DOHH2 (cell line): Measurements from ENCODE around the gene KCNMA1.

Source experiments
- H3F3A ChIP-seq: fragments of 200-600 bp; sonication (generic), shearing (Covaris generic); 2 replicates; pipeline ENCODE4 v1.6.0; 2016; ENCODE audit warnings: antibody characterized with exemption, mild to moderate bottlenecking; ENCODE audit not compliant: control insufficient read depth, insufficient read depth
- H3K27ac ChIP-seq: fragments of 200-600 bp; sonication (generic); 2 replicates; pipeline ENCODE4 v1.5.1; 2014; ENCODE audit warnings: low read depth, mild to moderate bottlenecking, low read length, moderate library complexity
- H3K27me3 ChIP-seq: fragments of 200-600 bp; sonication (generic); 2 replicates; pipeline ENCODE4 v1.6.1; 2014; ENCODE audit warnings: mild to moderate bottlenecking, low read length, mixed read lengths; ENCODE audit not compliant: control insufficient read depth
- H3K36me3 ChIP-seq: fragments of 200-600 bp; sonication (generic); 2 replicates; pipeline ENCODE4 v1.6.1; 2014; ENCODE audit warnings: mild to moderate bottlenecking, low read length, moderate library complexity, mixed read lengths; ENCODE audit not compliant: control insufficient read depth
- H3K4me1 ChIP-seq: fragments of 200-600 bp; sonication (generic); 2 replicates; pipeline ENCODE4 v1.6.1; 2014; ENCODE audit warnings: mild to moderate bottlenecking, low read length, mixed read lengths; ENCODE audit not compliant: control insufficient read depth
- H3K4me2 ChIP-seq: fragments of 200-600 bp; sonication (generic); 2 replicates; pipeline ENCODE4 v1.6.0; 2014; ENCODE audit warnings: mild to moderate bottlenecking, low read length, moderate library complexity
- H3K4me3 ChIP-seq: fragments of 200-600 bp; sonication (generic); 2 replicates; pipeline ENCODE4 v1.5.1; 2014; ENCODE audit warnings: mild to moderate bottlenecking, low read length, mixed read lengths
- H3K79me2 ChIP-seq: fragments of 200-600 bp; sonication (generic); 2 replicates; pipeline ENCODE4 v1.6.1; 2014; ENCODE audit warnings: mild to moderate bottlenecking, low read length, mixed read lengths; ENCODE audit not compliant: control insufficient read depth
- H3K9me2 ChIP-seq: fragments of 200-600 bp; sonication (generic); replicated peaks from 2 replicates; pipeline ENCODE4 v1.6.1; 2014; ENCODE audit warnings: mild to moderate bottlenecking, low read length, mixed read lengths; ENCODE audit not compliant: control insufficient read depth
- H3K9me3 ChIP-seq: fragments of 200-600 bp; sonication (generic); 2 replicates; pipeline ENCODE4 v1.6.1; 2014; ENCODE audit warnings: antibody characterized with exemption, low read length, mixed read lengths; ENCODE audit not compliant: control insufficient read depth, insufficient read depth
- H4K20me1 ChIP-seq: fragments of 200-600 bp; sonication (generic); 2 replicates; pipeline ENCODE4 v1.6.0; 2014; ENCODE audit warnings: low read depth, mild to moderate bottlenecking, antibody characterized with exemption, low read length, moderate library complexity; ENCODE audit not compliant: control insufficient read depth, insufficient read depth
- CTCF ChIP-seq: fragments of 200-600 bp; sonication (generic); IDR thresholded peaks from one replicate; pipeline ENCODE4 v1.5.1; 2014; ENCODE audit warnings: antibody characterized with exemption, mild to moderate bottlenecking, low read depth, low read length; ENCODE audit not compliant: poor library complexity, severe bottlenecking
- EZH2phosphoT487 ChIP-seq: fragments of 200-600 bp; sonication (generic); IDR thresholded peaks from 2 replicates; pipeline ENCODE4 v1.6.1; 2017; ENCODE audit warnings: borderline replicate concordance, mild to moderate bottlenecking, antibody characterized with exemption, low read length, moderate library complexity, mixed read lengths

Gene KCNMA1

DNA sequence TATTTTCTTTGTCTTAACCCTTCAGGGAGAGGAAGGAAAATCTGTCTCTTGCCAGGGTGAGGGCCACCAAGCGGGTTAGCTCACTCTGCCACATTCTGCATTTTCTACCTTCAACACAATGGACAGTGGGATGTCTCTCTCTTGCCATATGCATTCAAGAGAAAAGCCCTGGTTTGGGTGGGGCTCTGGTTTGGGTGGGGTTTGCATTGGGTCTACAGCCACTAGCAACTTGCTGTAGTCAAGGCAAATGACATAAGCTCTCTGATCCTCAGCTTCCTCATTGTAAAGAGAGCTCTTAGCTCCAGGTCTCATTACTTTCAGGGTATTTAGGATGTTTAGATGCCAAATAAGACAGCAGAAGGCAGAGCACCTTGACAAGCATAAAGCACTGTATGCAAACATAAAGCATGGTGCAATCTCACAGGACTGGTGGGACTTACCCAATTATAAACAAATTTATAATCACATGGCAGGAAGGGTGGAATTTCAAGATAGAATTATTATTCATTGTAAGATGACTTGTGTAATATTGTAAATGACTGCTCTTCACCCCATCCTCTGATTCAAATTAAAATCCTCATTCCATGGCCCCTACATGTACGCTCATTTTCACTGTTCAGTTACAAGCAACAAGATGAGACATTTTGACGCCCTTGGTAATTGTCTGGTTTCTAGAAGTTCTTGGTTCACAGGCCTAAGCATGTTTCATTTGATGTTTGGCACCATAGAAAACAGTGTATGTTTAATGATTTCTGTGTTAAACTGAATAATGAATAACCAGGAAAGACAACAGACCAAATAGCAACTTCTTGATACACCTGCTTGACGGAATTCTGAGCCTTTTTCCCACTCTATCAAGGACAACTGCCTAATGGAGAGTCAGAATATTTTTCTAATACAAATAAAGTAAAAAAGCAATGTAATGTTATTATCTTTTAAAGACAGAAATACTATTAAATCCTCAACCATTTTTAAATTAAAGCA is 258.9 kb downstream of the KCNMA1 start:
- Histone ChIP-seq H3K9me3 (no peaks in the 10 kb centered on the region), H3K9me2 (no peaks in the 10 kb centered on the region), H3K4me1 (no peaks in the 10 kb centered on the region), H3F3A (no peaks in the 10 kb centered on the region), H3K27me3 (no peaks in the 10 kb centered on the region), H3K79me2 (no peaks in the 10 kb centered on the region), H3K4me3 (no peak overlapping the region), H3K36me3 (no peaks in the 10 kb centered on the region), H3K27ac (no peak overlapping the region), H4K20me1 (no peaks in the 10 kb centered on the region), H3K4me2 (no peak overlapping the region)
- TF ChIP-seq CTCF (no peak), EZH2phosphoT487 (no peak)

DNA sequence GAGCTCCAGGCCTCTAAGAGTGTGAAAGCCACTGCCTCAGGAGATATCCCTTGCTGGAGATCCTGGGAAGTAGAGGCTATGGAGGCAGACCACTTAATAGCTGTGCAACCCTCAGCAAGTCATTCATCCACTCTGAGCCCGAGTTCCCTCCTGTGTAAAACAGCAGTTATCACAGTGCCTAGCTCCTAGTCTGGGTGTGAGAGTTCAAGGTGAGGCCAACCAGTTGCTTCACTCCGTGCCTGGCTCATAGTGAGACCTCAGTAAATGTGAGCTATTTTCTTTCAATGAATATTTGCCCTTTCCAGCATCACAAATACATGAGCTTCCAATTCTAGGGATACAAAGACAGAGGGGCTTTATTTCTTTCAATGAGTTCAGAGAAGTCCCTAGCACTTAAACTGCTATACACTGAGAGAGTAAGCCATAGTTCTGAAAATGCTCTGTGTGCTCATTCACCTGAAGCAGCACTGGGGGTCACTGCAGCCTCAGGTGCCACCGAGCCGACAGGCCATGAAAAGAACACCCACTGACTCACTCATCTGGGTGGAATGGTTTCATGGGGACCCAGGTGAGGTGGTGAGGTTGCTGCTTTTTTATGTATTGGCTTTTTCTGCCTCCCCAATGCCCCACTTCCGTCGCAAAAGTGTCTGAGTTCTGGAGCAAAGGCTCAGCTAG is 259.8 kb downstream of the KCNMA1 start:
- H3K27me3 ChIP-seq, result no peaks in the 10 kb centered on the region
- H3K36me3 ChIP-seq, result no peaks in the 10 kb centered on the region
- no peaks in the 10 kb centered on the region for H3K79me2 ChIP-seq
- H3F3A ChIP-seq, result no peaks in the 10 kb centered on the region
- H3K4me1 ChIP-seq, result no peaks in the 10 kb centered on the region
- H3K4me3 ChIP-seq, result no peak overlapping the region
- H3K9me2 ChIP-seq, result no peaks in the 10 kb centered on the region
- no peaks in the 10 kb centered on the region for H4K20me1 ChIP-seq
- TF ChIP-seq CTCF (no peak), EZH2phosphoT487 (no peak)
- no peaks in the 10 kb centered on the region for H3K9me3 ChIP-seq
- H3K4me2 ChIP-seq, result no peak overlapping the region
- H3K27ac ChIP-seq, result no peak overlapping the region

DNA sequence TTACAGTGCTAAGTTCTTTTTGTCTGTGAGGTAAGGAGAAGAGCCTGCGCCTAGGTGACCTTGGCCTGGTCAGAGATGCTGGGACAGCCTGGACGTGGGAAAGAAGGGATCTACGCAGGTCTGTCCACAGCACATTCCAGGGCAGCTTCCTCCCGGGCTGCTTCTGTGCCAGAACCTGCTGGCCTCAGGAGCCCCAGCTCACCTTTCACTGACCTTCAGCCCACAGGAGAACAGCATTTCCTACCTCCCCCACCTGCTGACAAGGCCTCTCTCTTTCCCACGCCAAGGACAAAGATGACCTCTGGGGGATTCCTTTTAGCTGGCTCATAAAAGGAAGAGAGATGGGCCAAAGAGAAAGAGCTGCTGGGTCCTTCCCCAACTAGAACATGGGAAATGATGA is 260.6 kb downstream of the KCNMA1 start:
- Histone ChIP-seq H3F3A (no peaks in the 10 kb centered on the region), H3K27ac (no peak overlapping the region), H3K4me2 (no peak overlapping the region), H3K36me3 (no peaks in the 10 kb centered on the region), H3K27me3 (no peaks in the 10 kb centered on the region), H3K4me1 (no peaks in the 10 kb centered on the region), H4K20me1 (no peaks in the 10 kb centered on the region), H3K4me3 (no peak overlapping the region), H3K9me3 (no peaks in the 10 kb centered on the region), H3K79me2 (no peaks in the 10 kb centered on the region), H3K9me2 (no peaks in the 10 kb centered on the region)
- no peak for TF ChIP-seq CTCF
- no peak for TF ChIP-seq EZH2phosphoT487
